ENCODE data around the gene SLC8A1. TPM values are rescaled to one million over a fixed set of nuclear protein-coding genes. Genes with fewer than 3 reads are reported as not detected.

SLC8A1 gene
- total RNA-seq, 1 donor from 2014 or later, result 5.6 TPM

GRCh38 chr2:40412456-40412855 lies 39.4 kb downstream of the SLC8A1 start:
- H3K27me3 ChIP-seq, result no peaks in the 10 kb centered on the region
- no peak overlapping the region for H3K27ac ChIP-seq
- TF ChIP-seq, protein P1, sequence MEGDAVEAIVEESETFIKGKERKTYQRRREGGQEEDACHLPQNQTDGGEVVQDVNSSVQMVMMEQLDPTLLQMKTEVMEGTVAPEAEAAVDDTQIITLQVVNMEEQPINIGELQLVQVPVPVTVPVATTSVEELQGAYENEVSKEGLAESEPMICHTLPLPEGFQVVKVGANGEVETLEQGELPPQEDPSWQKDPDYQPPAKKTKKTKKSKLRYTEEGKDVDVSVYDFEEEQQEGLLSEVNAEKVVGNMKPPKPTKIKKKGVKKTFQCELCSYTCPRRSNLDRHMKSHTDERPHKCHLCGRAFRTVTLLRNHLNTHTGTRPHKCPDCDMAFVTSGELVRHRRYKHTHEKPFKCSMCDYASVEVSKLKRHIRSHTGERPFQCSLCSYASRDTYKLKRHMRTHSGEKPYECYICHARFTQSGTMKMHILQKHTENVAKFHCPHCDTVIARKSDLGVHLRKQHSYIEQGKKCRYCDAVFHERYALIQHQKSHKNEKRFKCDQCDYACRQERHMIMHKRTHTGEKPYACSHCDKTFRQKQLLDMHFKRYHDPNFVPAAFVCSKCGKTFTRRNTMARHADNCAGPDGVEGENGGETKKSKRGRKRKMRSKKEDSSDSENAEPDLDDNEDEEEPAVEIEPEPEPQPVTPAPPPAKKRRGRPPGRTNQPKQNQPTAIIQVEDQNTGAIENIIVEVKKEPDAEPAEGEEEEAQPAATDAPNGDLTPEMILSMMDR (IDR thresholded peaks at IDR 0.05), result no peak
- no peak for DNase-seq (ENCODE audit: low spot score in 2 of 2)
- H3K4me1 ChIP-seq, result no peaks in the 10 kb centered on the region
- no peaks in the 10 kb centered on the region for H3K9me3 ChIP-seq
- intact Hi-C loops (cut with DNase I), result no loop called here
- H3K4me3 ChIP-seq, result no peak overlapping the region
- no peaks in the 10 kb centered on the region for H3K36me3 ChIP-seq

GRCh38 chr2:40410695-40411094 lies 41.2 kb downstream of the SLC8A1 start:
- Histone ChIP-seq H3K27ac (no peak overlapping the region), H3K4me1 (no peaks in the 10 kb centered on the region), H3K36me3 (no peaks in the 10 kb centered on the region), H3K9me3 (no peaks in the 10 kb centered on the region), H3K4me3 (no peak overlapping the region), H3K27me3 (no peaks in the 10 kb centered on the region)
- TF ChIP-seq, protein P1 (IDR thresholded peaks at IDR 0.05), result no peak
- intact Hi-C loops (cut with DNase I), result no loop called here
- no peak for DNase-seq (ENCODE audit: low spot score in 2 of 2)

DNA sequence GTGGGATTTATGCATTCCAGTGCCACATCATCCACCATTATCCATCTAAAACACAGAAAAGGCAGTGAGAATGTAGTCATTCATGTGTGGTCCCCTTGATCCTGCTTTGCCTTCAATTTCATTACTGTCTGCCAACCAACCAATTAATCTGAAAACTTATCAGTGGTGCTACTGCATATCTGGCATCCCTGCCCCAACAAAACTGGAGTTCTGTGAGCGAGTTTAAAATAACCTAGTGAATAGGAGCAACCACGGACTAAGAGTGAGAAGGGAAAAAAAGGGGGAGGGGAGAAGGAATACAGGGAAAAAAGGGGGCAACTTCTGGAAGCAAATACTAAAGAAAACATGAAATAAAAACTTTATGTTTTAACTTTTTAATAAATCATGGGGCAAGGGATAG lies 42.2 kb downstream of the SLC8A1 start:
- TF ChIP-seq, protein P1 (IDR thresholded peaks at IDR 0.05), result no peak
- no peak overlapping the region for H3K27ac ChIP-seq

GRCh38 chr2:40406485-40407289 lies 45.2 kb downstream of the SLC8A1 start:
- no peak overlapping the region for H3K4me3 ChIP-seq

More for the DNA sequence above, 42.2 kb downstream of the SLC8A1 start:
- Histone ChIP-seq H3K9me3 (no peaks in the 10 kb centered on the region), H3K36me3 (no peaks in the 10 kb centered on the region), H3K4me3 (no peak overlapping the region), H3K4me1 (no peaks in the 10 kb centered on the region), H3K27me3 (no peaks in the 10 kb centered on the region)
- intact Hi-C loops (cut with DNase I), result no loop called here
- no peak for DNase-seq (ENCODE audit: low spot score in 2 of 2)

GRCh38 chr2:40405465-40405864 lies 46.4 kb downstream of the SLC8A1 start:
- H3K27ac ChIP-seq, result no peak overlapping the region
- no peaks in the 10 kb centered on the region for H3K27me3 ChIP-seq
- H3K4me1 ChIP-seq, result peaks cover 0 to 4% of the 10 kb centered on the region in 2 donors
- no peak for DNase-seq (ENCODE audit: low spot score in 2 of 2)
- H3K9me3 ChIP-seq, result no peaks in the 10 kb centered on the region
- intact Hi-C loops (cut with DNase I), result no loop called here
- TF ChIP-seq, protein P1 (IDR thresholded peaks at IDR 0.05), result no peak
- no peak overlapping the region for H3K4me3 ChIP-seq
- no peaks in the 10 kb centered on the region for H3K36me3 ChIP-seq

More at GRCh38 chr2:40406485-40407289, 45.2 kb downstream of the SLC8A1 start:
- Histone ChIP-seq H3K4me1 (no peaks in the 10 kb centered on the region), H3K27ac (no peak overlapping the region), H3K27me3 (no peaks in the 10 kb centered on the region), H3K9me3 (no peaks in the 10 kb centered on the region), H3K36me3 (no peaks in the 10 kb centered on the region)
- intact Hi-C loops (cut with DNase I), result no loop called here
- TF ChIP-seq, protein P1 (IDR thresholded peaks at IDR 0.05), result no peak
- DNase-seq (ENCODE audit: low spot score in 2 of 2), result no peak
